Measurements from ENCODE around the gene OR4A16. TPM values are rescaled to one million over a fixed set of nuclear protein-coding genes. Genes with fewer than 3 reads are reported as not detected.

The OR4A16 gene
- total RNA-seq, 4 donors from 2014 or later, result not detected

DNA sequence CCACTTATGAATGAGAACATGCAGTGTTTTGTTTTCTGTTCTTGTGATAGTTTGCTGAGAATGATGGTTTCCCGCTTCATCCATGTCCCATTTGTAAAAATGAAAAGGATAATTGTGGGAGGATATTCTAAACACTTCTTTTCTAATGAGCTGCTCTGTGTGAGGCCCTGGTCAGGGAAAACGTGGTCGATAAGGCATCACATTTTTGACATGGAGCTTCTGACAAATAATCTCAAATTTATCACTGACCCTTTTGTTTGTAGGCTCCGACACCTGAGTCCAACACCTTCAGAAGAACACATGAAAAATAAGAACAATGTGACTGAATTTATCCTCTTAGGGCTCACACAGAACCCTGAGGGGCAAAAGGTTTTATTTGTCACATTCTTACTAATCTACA lies 24.7 kb downstream of the OR4A16 start, which contains the start of gene OR4A15:
Gene OR4A15 (plus strand): TSS at position 301 of the 400 bp plus-strand sequence. CDS start 0 bp downstream, at position 301.
- Histone ChIP-seq H3K27ac (no peak within 1 kb of the TSS), H3K4me3 (no peak within 1 kb of the TSS), H3K27me3 (no peaks in the 10 kb centered on the region), H3K4me1 (no peaks in the 10 kb centered on the region), H3K9me3 (no peaks in the 10 kb centered on the region), H3K36me3 (no peaks in the 10 kb centered on the region)
- in situ Hi-C loops (cut with MboI; ENCODE audit: low sequenced_read_pairs in 4 of 4), result loop anchor here in 1 of 4 donors (25.0 kb wide), 1 partner anchor 105 kb away; the partner anchor contains the start of gene TRIM48
- intact Hi-C loops (cut with DNase I; ENCODE audit: low total_unique reads), result no loop called here
- DNase-seq, result no peak
- ATAC-seq, result no peak
- TF ChIP-seq, protein P1, sequence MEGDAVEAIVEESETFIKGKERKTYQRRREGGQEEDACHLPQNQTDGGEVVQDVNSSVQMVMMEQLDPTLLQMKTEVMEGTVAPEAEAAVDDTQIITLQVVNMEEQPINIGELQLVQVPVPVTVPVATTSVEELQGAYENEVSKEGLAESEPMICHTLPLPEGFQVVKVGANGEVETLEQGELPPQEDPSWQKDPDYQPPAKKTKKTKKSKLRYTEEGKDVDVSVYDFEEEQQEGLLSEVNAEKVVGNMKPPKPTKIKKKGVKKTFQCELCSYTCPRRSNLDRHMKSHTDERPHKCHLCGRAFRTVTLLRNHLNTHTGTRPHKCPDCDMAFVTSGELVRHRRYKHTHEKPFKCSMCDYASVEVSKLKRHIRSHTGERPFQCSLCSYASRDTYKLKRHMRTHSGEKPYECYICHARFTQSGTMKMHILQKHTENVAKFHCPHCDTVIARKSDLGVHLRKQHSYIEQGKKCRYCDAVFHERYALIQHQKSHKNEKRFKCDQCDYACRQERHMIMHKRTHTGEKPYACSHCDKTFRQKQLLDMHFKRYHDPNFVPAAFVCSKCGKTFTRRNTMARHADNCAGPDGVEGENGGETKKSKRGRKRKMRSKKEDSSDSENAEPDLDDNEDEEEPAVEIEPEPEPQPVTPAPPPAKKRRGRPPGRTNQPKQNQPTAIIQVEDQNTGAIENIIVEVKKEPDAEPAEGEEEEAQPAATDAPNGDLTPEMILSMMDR (IDR thresholded peaks at IDR 0.05 in 4 of 5, conservative IDR thresholded peaks at IDR 0.05 in 1 of 5), result no peak
- no peak for TF ChIP-seq POLR2A (IDR thresholded peaks at IDR 0.05)

Other genes with a start within 250 kb of the OR4A16 start
- not detected for gene TRIM48, start 81.0 kb upstream of the OR4A16 start, total RNA-seq
- not detected for gene OR4A15, start 24.8 kb downstream of the OR4A16 start, total RNA-seq
- gene OR4C15, start 211.3 kb downstream of the OR4A16 start, total RNA-seq, result not detected
- not detected for gene OR4C16, start 228.9 kb downstream of the OR4A16 start, total RNA-seq